ENCODE data around the gene MDP1. TPM values are rescaled to one million over a fixed set of nuclear protein-coding genes. Genes with fewer than 3 reads are reported as not detected.
"Not testable (repeated sequence)": the region's sequence is repeated elsewhere in the genome, so short reads cannot be mapped to it uniquely, and the experiment has no call there.

The MDP1 gene
- total and polyA plus RNA-seq, 2 experiments from 2014 or later: 39.3 to 70.5 TPM

- DNase-seq (ENCODE audit: low read depth in 1 of 2, low spot score in 1 of 2): no peak
- H3K36me3 ChIP-seq: no peaks in the 10 kb centered on the region
- H3K4me3 ChIP-seq: no peak overlapping the region
- H3K27me3 ChIP-seq: no peaks in the 10 kb centered on the region
- no peaks in the 10 kb centered on the region for H3K9me3 ChIP-seq (ENCODE audit: low read depth)
- H3K27ac ChIP-seq: no peak overlapping the region
- no peaks in the 10 kb centered on the region for H3K4me1 ChIP-seq (ENCODE audit: low read depth)
- TF ChIP-seq CTCF (IDR thresholded peaks at IDR 0.05; ENCODE audit: low read depth, low read length): no peak
Observed at GRCh38 chr14:24247422-24247821, 31.6 kb upstream of the MDP1 start.

GRCh38 chr14:24246765-24247212, 30.9 kb upstream of the MDP1 start:
- Histone ChIP-seq H3K27me3 (no peaks in the 10 kb centered on the region), H3K4me3 (no peak overlapping the region), H3K4me1 (ENCODE audit: low read depth) (no peaks in the 10 kb centered on the region), H3K9me3 (ENCODE audit: low read depth) (no peaks in the 10 kb centered on the region), H3K36me3 (no peaks in the 10 kb centered on the region), H3K27ac (no peak overlapping the region)
- DNase-seq (ENCODE audit: low read depth in 1 of 2, low spot score in 1 of 2): no peak
- no peak for TF ChIP-seq CTCF (IDR thresholded peaks at IDR 0.05; ENCODE audit: low read depth, low read length)

GRCh38 chr14:24245350-24245749, 29.5 kb upstream of the MDP1 start:
- not testable (repeated sequence) for H3K9me3 ChIP-seq (ENCODE audit: low read depth); H3K36me3 ChIP-seq; H3K4me3 ChIP-seq; H3K4me1 ChIP-seq (ENCODE audit: low read depth); DNase-seq (ENCODE audit: low read depth in 1 of 2, low spot score in 1 of 2); H3K27ac ChIP-seq; H3K27me3 ChIP-seq

GRCh38 chr14:24243336-24243836, 27.5 kb upstream of the MDP1 start:
- Histone ChIP-seq H3K27ac (peak overlapping the region; percentile 98), H3K4me1 (ENCODE audit: low read depth) (no peaks in the 10 kb centered on the region), H3K36me3 (peaks cover 7% of the 10 kb centered on the region), H3K9me3 (ENCODE audit: low read depth) (no peaks in the 10 kb centered on the region), H3K27me3 (no peaks in the 10 kb centered on the region), H3K4me3 (peak overlapping the region; percentile 58)
- no peak for DNase-seq (ENCODE audit: low read depth in 1 of 2, low spot score in 1 of 2)
- no peak for TF ChIP-seq CTCF (IDR thresholded peaks at IDR 0.05; ENCODE audit: low read depth, low read length)

GRCh38 chr14:24241829-24242443, 26.1 kb upstream of the MDP1 start:
- DNase-seq (ENCODE audit: low read depth in 1 of 2, low spot score in 1 of 2): peak; percentile 94
- no peaks in the 10 kb centered on the region for H3K9me3 ChIP-seq (ENCODE audit: low read depth)
- peak overlapping the region; percentile 98 for H3K27ac ChIP-seq
- no peaks in the 10 kb centered on the region for H3K27me3 ChIP-seq
- peak; percentile 42 for TF ChIP-seq CTCF (IDR thresholded peaks at IDR 0.05; ENCODE audit: low read depth, low read length)
- H3K36me3 ChIP-seq: peaks cover 9% of the 10 kb centered on the region
- peak overlapping the region; percentile 58 for H3K4me3 ChIP-seq
- H3K4me1 ChIP-seq (ENCODE audit: low read depth): no peaks in the 10 kb centered on the region

- H3K27me3 ChIP-seq: no peaks in the 10 kb centered on the region
- no peak overlapping the region for H3K27ac ChIP-seq
- no peak for DNase-seq (ENCODE audit: low read depth in 1 of 2, low spot score in 1 of 2)
- no peaks in the 10 kb centered on the region for H3K9me3 ChIP-seq (ENCODE audit: low read depth)
- peaks cover 23% of the 10 kb centered on the region for H3K36me3 ChIP-seq
- no peak overlapping the region for H3K4me3 ChIP-seq
- TF ChIP-seq CTCF (IDR thresholded peaks at IDR 0.05; ENCODE audit: low read depth, low read length): no peak
- no peaks in the 10 kb centered on the region for H3K4me1 ChIP-seq (ENCODE audit: low read depth)
Observed at GRCh38 chr14:24240110-24240918, 24.4 kb upstream of the MDP1 start.

Measured in cardiac muscle cell (in vitro differentiated cells and primary cell).